B cell (primary cell): ENCODE measurements around the gene NEK5. TPM values are rescaled to one million over a fixed set of nuclear protein-coding genes. Genes with fewer than 3 reads are reported as not detected.

Experiments used
- ATAC-seq: fragments of 200-7000 bp; cut with Tn5 transposase; one replicate; pipeline ENCODE4 v1.10.0; 2021; ENCODE audit warnings: low read depth, mild to moderate bottlenecking, moderate number of reproducible peaks, moderate library complexity
- CTCF ChIA-PET: fragments of 350-600 bp; sonication (Branson Sonifier 250); formaldehyde crosslinking; loops from one replicate; lab custom pipeline; 2021; ENCODE audit warnings: antibody characterized with exemption, inconsistent platforms; lab: Charles Lee
- POLR2A ChIA-PET: fragments of 350-600 bp; sonication (Branson Sonifier 250); formaldehyde crosslinking; loops from one replicate; lab custom pipeline; 2021; ENCODE audit warnings: antibody characterized with exemption; lab: Charles Lee
- DNase-seq: peaks from one replicate; pipeline ENCODE4 v3.0.0; 2013
- H2AFZ ChIP-seq: 2 replicates; pipeline ENCODE4 v1.6.1; 2012; ENCODE audit warnings: mild to moderate bottlenecking, low read depth, low read length; ENCODE audit not compliant: insufficient read depth, poor library complexity, severe bottlenecking
- H3K27ac ChIP-seq, 2 donors: 1 replicate in 1 of 2; 2 replicates in 1 of 2; pipeline ENCODE4 v1.5.1; 2012 to 2013; ENCODE audit warnings: low read length in 2 of 2, mild to moderate bottlenecking in 2 of 2, moderate library complexity in 1 of 2
- H3K27me3 ChIP-seq, 4 experiments: fragments of 200-600 bp in 1 of 4; sonication (generic) in 1 of 4; replicated peaks in 1 of 4; 1 replicate in 2 of 4; 2 replicates in 2 of 4; pipeline versions ENCODE4 v1.6.1 to v1.7.0; 2013 to 2016; ENCODE audit warnings: low read length in 3 of 4, mild to moderate bottlenecking in 2 of 4, mixed read lengths in 1 of 4, moderate library complexity in 1 of 4; ENCODE audit not compliant: insufficient read depth in 4 of 4, control insufficient read depth in 3 of 4; ENCODE audit errors: control extremely low read depth in 1 of 4
- H3K36me3 ChIP-seq, 2 experiments: replicated peaks in 1 of 2; 1 replicate in 1 of 2; 2 replicates in 1 of 2; pipeline versions ENCODE4 v1.6.1 to v1.7.1; 2013; ENCODE audit warnings: low read length in 1 of 2; ENCODE audit not compliant: insufficient read depth in 2 of 2, control insufficient read depth in 1 of 2; ENCODE audit errors: control extremely low read depth in 1 of 2, extremely low read depth in 1 of 2
- H3K4me1 ChIP-seq, 2 donors: fragments of 200-600 bp in 1 of 2; sonication (generic) in 1 of 2; 1 replicate in 1 of 2; 2 replicates in 1 of 2; pipeline versions ENCODE4 v1.5.1 to v1.6.1; 2013 to 2017; ENCODE audit warnings: low read length in 2 of 2; ENCODE audit not compliant: control insufficient read depth in 2 of 2, insufficient read depth in 2 of 2
- H3K4me2 ChIP-seq: replicated peaks from 2 replicates; pipeline ENCODE3; 2012; ENCODE audit warnings: mild to moderate bottlenecking, low read depth, low read length; ENCODE audit not compliant: poor library complexity, severe bottlenecking
- H3K4me3 ChIP-seq, 5 experiments: fragments of 200-600 bp in 1 of 5; sonication (generic) in 1 of 5; 1 replicate in 3 of 5; 2 replicates in 2 of 5; pipeline versions ENCODE4 v1.5.1 to v1.7.0; 2011 to 2016; ENCODE audit warnings: low read length in 4 of 5, mild to moderate bottlenecking in 4 of 5, low read depth in 2 of 5, control low read depth in 1 of 5, moderate library complexity in 1 of 5; ENCODE audit not compliant: insufficient read depth in 1 of 5; ENCODE audit errors: control extremely low read depth in 1 of 5, extremely low read depth in 1 of 5
- H3K79me2 ChIP-seq: fragments of 200-600 bp; sonication (generic); one replicate; pipeline ENCODE4 v1.6.0; 2016; ENCODE audit warnings: low read length; ENCODE audit not compliant: control insufficient read depth, insufficient read depth
- H3K9ac ChIP-seq: fragments of 200-600 bp; sonication (generic); 2 replicates; pipeline ENCODE4 v1.6.1; 2017; ENCODE audit warnings: mild to moderate bottlenecking, low read length, moderate library complexity
- H3K9me3 ChIP-seq, 3 donors: one replicate each; pipeline versions ENCODE4 v1.6.1 to v1.7.1; 2013; ENCODE audit warnings: low read length in 2 of 3; ENCODE audit not compliant: control insufficient read depth in 2 of 3, insufficient read depth in 1 of 3; ENCODE audit errors: control extremely low read depth in 1 of 3
- H4K20me1 ChIP-seq: 2 replicates; pipeline ENCODE4 v1.6.0; 2012; ENCODE audit warnings: mild to moderate bottlenecking, low read length; ENCODE audit not compliant: insufficient read depth, control insufficient read depth, poor library complexity, severe bottlenecking
- H3K27ac Mint-ChIP-seq: one replicate; pipeline ENCODE4 v1.8.0; 2021; ENCODE audit warnings: mixed read lengths
- H3K27me3 Mint-ChIP-seq: one replicate; pipeline ENCODE4 v1.8.0; 2021; ENCODE audit warnings: mixed read lengths
- H3K4me1 Mint-ChIP-seq: one replicate; pipeline ENCODE4 v1.8.0; 2021; ENCODE audit warnings: mixed read lengths
- H3K4me3 Mint-ChIP-seq: one replicate; pipeline ENCODE4 v1.8.0; 2021; ENCODE audit warnings: mixed read lengths
- H3K9me3 Mint-ChIP-seq: one replicate; pipeline ENCODE4 v1.8.0; 2022; ENCODE audit warnings: mixed read lengths; ENCODE audit not compliant: insufficient read depth
- EZH2 ChIP-seq: IDR thresholded peaks from 2 replicates; pipeline ENCODE4 v1.6.1; 2012; ENCODE audit warnings: borderline replicate concordance, low read depth, mild to moderate bottlenecking, moderate library complexity, low read length; ENCODE audit not compliant: insufficient read depth, poor library complexity, severe bottlenecking
- WGBS: methylation state at CpG from one replicate; pipeline ENCODE4 v1.1.5; 2013; ENCODE audit warnings: missing lambda C conversion rate; ENCODE audit not compliant: insufficient coverage; 5-methylcytosine and 5-hydroxymethylcytosine counted together
- intact Hi-C: fragments of 100-400 bp; cut with micrococcal nuclease; formaldehyde crosslinking; loops from one replicate; pipeline ENCODE4 v1.10.0; 2022
- polyA plus RNA-seq: library from polyadenylated mRNA; depleted of rRNA; stranded (reverse); fragments of >200 nt; gene quantifications from 2 replicates; pipeline ENCODE4 v1.2.3, GENCODE V29; 2012
- total RNA-seq, 2 donors: library from RNA; stranded (reverse); fragments of 120-200 nt in 1 of 2; gene quantifications; 1 replicate in 1 of 2; 2 replicates in 1 of 2; pipeline versions ENCODE4 v1.2.3 to v1.2.4, GENCODE V29; 2013 to 2022
- TF ChIP-seq, protein P1 (sequence below): fragments of 200-600 bp; IDR thresholded peaks from one replicate; pipeline ENCODE4 v1.8.0; 2022; ENCODE audit warnings: antibody characterized with exemption, mild to moderate bottlenecking

The NEK5 gene
- total and polyA plus RNA-seq, 2 donors (not counting 1 experiment from before 2014, with no cell fraction given): not detected

DNA sequence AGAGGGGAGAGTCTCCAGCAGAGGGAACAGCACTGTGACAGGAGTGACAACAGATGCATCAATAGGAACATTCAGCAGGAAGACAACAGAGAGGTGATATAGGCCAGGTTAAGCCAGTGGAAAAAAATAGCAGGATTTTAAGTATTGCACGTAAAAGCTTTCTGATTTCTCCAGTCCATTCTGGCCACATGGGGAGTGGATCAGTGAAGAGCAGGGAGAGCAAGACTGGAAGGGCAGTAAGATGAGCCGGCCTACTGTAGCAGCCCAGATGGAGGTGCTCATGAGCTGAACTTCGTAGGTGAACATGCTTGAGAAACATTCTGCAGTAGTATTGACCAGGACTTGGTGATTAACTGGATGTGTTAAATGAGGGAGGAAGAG lies 102.6 kb downstream of the NEK5 start:
- ATAC-seq: no peak
- Histone ChIP-seq H3K27me3 (no peaks in the 10 kb centered on the region), H3K4me3 (no peak overlapping the region), H3K4me2 (no peak overlapping the region), H3K9me3 (no peaks in the 10 kb centered on the region), H2AFZ (no peak overlapping the region), H3K79me2 (peaks cover 35% of the 10 kb centered on the region), H3K4me1 (no peaks in the 10 kb centered on the region), H3K36me3 (peaks cover 3 to 48% of the 10 kb centered on the region in 2 experiments), H3K9ac (no peak overlapping the region), H4K20me1 (peaks cover 18% of the 10 kb centered on the region), H3K27ac (no peak overlapping the region)
- Mint-ChIP-seq H3K4me1 (peaks cover 13% of the 10 kb centered on the region), H3K27ac (no peak overlapping the region), H3K4me3 (no peak overlapping the region), H3K9me3 (no peaks in the 10 kb centered on the region), H3K27me3 (no peaks in the 10 kb centered on the region)
- 97% methylated on average over 3 of the region's 3 CpGs for WGBS
- POLR2A ChIA-PET: no interaction called here
- CTCF ChIA-PET: no interaction called here
- DNase-seq: no peak
- intact Hi-C loops: no loop called here
- TF ChIP-seq EZH2: no peak
- TF ChIP-seq, protein P1, sequence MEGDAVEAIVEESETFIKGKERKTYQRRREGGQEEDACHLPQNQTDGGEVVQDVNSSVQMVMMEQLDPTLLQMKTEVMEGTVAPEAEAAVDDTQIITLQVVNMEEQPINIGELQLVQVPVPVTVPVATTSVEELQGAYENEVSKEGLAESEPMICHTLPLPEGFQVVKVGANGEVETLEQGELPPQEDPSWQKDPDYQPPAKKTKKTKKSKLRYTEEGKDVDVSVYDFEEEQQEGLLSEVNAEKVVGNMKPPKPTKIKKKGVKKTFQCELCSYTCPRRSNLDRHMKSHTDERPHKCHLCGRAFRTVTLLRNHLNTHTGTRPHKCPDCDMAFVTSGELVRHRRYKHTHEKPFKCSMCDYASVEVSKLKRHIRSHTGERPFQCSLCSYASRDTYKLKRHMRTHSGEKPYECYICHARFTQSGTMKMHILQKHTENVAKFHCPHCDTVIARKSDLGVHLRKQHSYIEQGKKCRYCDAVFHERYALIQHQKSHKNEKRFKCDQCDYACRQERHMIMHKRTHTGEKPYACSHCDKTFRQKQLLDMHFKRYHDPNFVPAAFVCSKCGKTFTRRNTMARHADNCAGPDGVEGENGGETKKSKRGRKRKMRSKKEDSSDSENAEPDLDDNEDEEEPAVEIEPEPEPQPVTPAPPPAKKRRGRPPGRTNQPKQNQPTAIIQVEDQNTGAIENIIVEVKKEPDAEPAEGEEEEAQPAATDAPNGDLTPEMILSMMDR: no peak

DNA sequence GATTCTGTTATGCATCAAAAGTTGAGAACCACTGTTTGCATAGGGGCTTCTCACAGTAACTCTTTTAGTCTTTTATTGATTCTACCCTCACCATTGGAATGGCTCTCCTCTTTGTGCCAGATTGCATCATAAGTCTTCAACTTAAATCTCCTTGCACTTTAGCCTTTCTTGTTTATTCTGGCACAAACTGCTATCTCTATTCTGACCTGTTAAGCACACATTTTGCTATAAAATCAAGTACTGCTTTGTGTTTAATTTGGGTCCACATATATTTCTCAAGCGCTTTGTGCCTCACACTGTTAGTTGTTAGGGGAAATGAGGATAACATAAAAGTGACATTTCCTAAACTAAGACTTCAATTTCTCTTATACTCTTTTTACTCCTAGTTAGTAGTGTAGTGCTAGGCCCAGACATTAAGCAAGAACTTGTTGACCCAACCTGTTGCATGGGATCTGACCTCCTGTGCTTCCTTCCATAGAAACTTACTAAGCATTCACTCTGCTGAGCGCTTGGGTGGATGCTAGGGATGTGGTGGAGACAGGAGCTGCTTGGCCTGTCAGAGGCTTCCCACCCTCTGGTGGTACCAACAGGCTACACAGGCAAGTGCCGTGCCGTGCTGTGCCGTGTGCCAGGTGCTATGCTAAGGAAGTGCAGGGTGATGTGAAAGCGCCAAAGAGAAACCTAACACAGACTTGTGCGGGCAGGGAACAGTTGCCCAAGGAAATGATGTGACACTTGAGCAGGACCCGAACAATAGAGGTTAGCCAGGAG lies 103.2 kb downstream of the NEK5 start:
- DNase-seq: no peak
- ChIA-PET POLR2A (no interaction called here), CTCF (no interaction called here)
- Histone ChIP-seq H3K4me1 (no peaks in the 10 kb centered on the region), H2AFZ (no peak overlapping the region), H3K79me2 (peaks cover 35% of the 10 kb centered on the region), H4K20me1 (peaks cover 18% of the 10 kb centered on the region), H3K36me3 (peaks cover 3 to 54% of the 10 kb centered on the region in 2 experiments), H3K27ac (no peak overlapping the region), H3K4me2 (no peak overlapping the region), H3K9ac (no peak overlapping the region), H3K27me3 (no peaks in the 10 kb centered on the region), H3K4me3 (no peak overlapping the region), H3K9me3 (no peaks in the 10 kb centered on the region)
- Mint-ChIP-seq H3K4me1 (peaks cover 13% of the 10 kb centered on the region), H3K4me3 (no peak overlapping the region), H3K27ac (no peak overlapping the region), H3K9me3 (no peaks in the 10 kb centered on the region), H3K27me3 (no peaks in the 10 kb centered on the region)
- 98% methylated on average over 6 of the region's 8 CpGs for WGBS
- TF ChIP-seq, protein P1: no peak
- TF ChIP-seq EZH2: no peak
- intact Hi-C loops: no loop called here
- no peak for ATAC-seq
